RWPE1 (cell line): ENCODE results near the gene CDK17.
"Not testable (repeated sequence)": the region's sequence is repeated elsewhere in the genome, so short reads cannot be mapped to it uniquely, and the experiment has no call there.

Experiments
- CTCF ChIA-PET: fragments of 350-600 bp; sonication (Branson Sonifier 250); formaldehyde crosslinking; extraction: SDS; loops from one replicate; lab custom pipeline; 2021; lab: Yijun Ruan, JAX
- POLR2A ChIA-PET: fragments of 400-600 bp; formaldehyde crosslinking; extraction: SDS; loops from one replicate; lab custom pipeline; 2020; ENCODE audit warnings: antibody characterized with exemption; ENCODE audit not compliant: low non-redundant PET; lab: Yijun Ruan, JAX
- DNase-seq: peaks from one replicate; pipeline ENCODE4 v3.0.0; 2012; ENCODE audit warnings: low spot score
- H3K27ac ChIP-seq: fragments of 450-650 bp; 2 replicates; pipeline ENCODE4 v1.5.1; 2017
- TF ChIP-seq, protein P1 (sequence below): fragments of 450-650 bp; conservative IDR thresholded peaks from 2 replicates; pipeline ENCODE4 v1.5.1; 2017; ENCODE audit warnings: low read depth, mild to moderate bottlenecking

The CDK17 gene

GRCh38 chr12:96321941-96322340 is 78.3 kb downstream of the CDK17 start:
- TF ChIP-seq, protein P1, sequence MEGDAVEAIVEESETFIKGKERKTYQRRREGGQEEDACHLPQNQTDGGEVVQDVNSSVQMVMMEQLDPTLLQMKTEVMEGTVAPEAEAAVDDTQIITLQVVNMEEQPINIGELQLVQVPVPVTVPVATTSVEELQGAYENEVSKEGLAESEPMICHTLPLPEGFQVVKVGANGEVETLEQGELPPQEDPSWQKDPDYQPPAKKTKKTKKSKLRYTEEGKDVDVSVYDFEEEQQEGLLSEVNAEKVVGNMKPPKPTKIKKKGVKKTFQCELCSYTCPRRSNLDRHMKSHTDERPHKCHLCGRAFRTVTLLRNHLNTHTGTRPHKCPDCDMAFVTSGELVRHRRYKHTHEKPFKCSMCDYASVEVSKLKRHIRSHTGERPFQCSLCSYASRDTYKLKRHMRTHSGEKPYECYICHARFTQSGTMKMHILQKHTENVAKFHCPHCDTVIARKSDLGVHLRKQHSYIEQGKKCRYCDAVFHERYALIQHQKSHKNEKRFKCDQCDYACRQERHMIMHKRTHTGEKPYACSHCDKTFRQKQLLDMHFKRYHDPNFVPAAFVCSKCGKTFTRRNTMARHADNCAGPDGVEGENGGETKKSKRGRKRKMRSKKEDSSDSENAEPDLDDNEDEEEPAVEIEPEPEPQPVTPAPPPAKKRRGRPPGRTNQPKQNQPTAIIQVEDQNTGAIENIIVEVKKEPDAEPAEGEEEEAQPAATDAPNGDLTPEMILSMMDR, result no peak
- no peak for DNase-seq
- ChIA-PET CTCF (no interaction called here), POLR2A (no interaction called here)
- H3K27ac ChIP-seq, result no peak overlapping the region

- H3K27ac ChIP-seq, DNase-seq, POLR2A ChIA-PET, CTCF ChIA-PET: not testable (repeated sequence)
Observed at GRCh38 chr12:96317801-96318200, 82.4 kb downstream of the CDK17 start.

GRCh38 chr12:96315741-96316481 is 84.3 kb downstream of the CDK17 start:
- CTCF ChIA-PET, DNase-seq: not testable (repeated sequence)
- POLR2A ChIA-PET, result interaction anchor here (1.0 kb wide), 1 partner anchor 84 kb away, joined by 5 read pairs; the partner anchor contains the start of gene CDK17
- peak overlapping the region; percentile 92 for H3K27ac ChIP-seq

DNA sequence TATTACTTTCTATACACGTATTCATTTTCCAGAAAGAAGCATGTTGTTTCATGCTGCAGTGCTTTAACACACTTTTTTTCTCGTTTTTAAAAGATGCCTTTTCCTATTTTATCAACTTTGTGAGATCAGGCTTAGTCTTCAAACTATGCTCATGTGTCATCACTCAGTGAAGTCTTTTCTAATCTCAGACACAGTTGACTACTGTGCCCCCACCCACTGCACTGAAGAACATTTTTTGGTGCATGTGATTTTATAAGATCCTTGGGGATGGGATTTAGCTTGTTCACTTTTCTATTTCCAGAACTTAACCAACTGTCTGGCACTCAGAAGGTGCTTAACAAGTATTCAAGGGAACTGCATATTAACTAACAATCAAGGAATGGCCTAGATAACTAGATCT is 85.5 kb downstream of the CDK17 start:
- no peak for DNase-seq
- CTCF ChIA-PET, result interaction anchor here (0.6 kb wide), 1 partner anchor 145 kb away, joined by 9 read pairs; no protein-coding TSS in a partner anchor
- TF ChIP-seq, protein P1, result no peak
- POLR2A ChIA-PET, result no interaction called here
- H3K27ac ChIP-seq, result no peak overlapping the region

DNA sequence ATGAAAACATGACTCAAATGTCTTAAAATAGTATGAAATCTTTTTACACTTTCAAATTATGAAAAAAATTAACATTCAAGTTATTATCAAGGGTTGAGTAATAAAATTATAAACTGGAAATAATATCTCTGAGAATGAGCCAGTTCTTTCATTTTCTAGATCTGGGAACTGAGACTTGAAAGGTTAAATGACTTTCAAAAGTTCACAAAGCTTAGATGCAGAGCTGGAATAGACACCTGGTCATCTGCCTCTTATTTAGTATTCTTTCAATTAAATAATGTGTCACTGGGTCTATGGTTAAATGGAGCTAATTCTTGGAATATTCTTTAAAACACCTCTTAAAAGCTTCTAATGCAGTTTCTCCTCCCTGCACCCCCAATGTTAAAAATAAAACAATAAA is 86.6 kb downstream of the CDK17 start:
- H3K27ac ChIP-seq, result no peak overlapping the region
- CTCF ChIA-PET, result interaction anchor here (0.7 kb wide), 1 partner anchor 28 kb away, joined by 3 read pairs; no protein-coding TSS in a partner anchor
- TF ChIP-seq, protein P1, result no peak
- POLR2A ChIA-PET, result no interaction called here
- no peak for DNase-seq

GRCh38 chr12:96311191-96311590 is 89.0 kb downstream of the CDK17 start:
- no peak overlapping the region for H3K27ac ChIP-seq
- TF ChIP-seq, protein P1, result no peak
- POLR2A ChIA-PET, result no interaction called here
- CTCF ChIA-PET, result no interaction called here
- no peak for DNase-seq

GRCh38 chr12:96310067-96310466 is 90.2 kb downstream of the CDK17 start:
- no peak overlapping the region for H3K27ac ChIP-seq
- DNase-seq, result no peak
- ChIA-PET POLR2A (no interaction called here), CTCF (interaction anchor here (0.6 kb wide), 1 partner anchor 1651 kb away, joined by 3 read pairs; no protein-coding TSS in a partner anchor)
- TF ChIP-seq, protein P1, result no peak
